ENCODE results near the gene SCTR.

SCTR gene

DNA sequence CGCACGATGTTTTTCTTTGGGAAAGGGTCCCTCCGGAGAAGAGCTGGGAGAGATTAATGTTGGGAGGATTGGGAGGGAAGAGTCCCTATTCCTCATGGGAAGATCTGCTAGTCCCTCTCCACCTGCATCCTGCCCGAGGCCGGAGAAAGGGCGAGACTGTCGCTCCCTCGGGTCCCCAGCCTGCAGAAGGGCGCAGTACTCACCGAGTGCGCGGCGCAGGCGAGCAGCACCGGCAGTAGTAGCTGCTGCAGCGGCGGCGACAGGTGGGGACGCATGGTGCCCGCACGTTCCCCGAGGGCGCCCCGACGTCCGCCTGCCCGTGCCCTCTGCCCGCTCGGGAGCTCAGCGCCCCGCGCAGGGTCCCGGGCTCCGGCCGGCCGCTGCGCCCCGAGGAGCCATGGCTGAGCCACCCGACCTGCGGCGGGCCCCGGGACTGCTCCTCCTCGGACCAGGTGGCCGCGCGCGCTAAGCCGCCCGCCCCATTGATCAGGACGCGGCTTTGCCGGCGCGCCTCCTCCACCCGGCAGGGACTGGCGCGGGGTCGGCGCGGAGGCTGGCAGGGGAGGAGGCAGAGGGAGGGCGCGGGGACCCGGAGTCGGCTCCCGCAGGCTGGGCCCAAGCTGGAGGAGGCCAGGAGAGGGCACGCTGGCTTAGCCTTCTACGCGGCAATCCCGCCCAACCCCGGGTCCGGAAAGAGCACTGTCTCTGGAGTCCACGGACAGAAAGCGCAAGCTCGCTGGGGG, at the start of gene SCTR:
SCTR (minus strand) TSS at position 532 of the 743 bp plus-strand sequence; CDS start at position 275, 257 bp downstream.
- no peak for DNase-seq

DNA sequence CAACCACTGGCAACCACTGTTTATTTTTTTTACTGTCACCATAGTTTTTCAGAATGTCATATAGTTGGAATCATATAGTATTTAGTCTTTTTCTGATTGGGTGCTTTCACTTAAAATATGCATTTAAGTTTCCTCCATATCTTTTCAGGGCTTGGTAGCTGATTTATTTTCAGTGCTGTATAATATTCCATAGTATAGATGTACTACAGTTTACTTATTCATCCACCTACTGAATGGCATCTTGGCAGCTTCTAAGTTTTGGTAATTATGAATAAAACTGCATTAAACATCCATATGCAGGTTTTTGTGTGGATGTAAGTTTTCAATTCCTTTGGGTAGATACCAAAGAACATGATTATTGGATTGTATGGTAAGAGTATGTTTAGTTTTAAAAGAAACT, 43.0 kb upstream of the SCTR start:
- DNase-seq = no peak

DNA sequence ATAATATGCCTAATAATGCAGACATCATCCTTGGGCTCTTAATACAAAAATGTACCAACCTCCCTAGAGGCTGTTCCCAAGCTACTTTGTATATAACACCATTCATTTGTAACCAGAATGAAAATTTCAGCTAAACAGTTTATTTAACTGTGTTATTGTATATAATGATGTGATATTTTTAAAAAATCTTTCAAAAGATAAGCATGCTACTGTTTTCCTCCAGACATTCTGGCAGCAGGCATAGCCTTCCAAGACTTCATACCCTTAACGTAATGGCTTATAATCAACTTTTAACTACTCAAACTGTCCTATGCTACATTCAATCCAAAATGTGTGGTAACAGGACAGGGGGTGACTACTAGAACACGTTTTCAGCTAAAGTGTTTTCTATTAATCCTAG, 41.2 kb upstream of the SCTR start:
- DNase-seq = no peak

DNA sequence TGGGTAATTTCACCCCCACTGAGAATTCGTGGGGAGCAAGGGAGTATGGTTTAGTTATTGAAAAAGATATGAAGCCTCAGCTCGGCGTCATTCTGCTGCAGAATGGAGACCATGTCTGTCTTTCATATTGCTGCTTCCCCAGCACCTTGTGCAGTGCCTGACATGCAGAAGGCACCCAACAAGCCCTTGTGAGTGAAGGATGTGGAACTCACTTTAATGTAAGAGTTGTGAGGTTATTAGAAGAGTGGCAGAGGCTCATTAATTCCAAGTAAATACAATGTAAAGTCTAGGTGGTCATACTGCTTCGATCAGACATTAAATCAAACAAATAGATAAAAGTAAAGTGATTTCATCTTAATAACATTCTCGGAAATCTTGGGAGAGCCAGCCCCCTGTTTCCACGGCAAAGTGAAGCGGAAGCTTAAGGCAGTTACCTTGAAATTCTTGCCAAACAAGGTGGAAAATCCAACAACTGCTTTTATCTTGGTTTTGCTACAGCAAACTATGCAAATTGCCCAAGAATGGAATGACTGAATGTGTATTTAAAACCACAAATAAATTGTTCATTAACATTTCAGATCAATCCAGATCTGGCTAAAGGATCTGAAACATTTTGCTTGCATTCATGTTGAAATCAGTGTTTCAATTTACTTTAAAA, 29.5 kb upstream of the SCTR start:
- no peak for DNase-seq

DNA sequence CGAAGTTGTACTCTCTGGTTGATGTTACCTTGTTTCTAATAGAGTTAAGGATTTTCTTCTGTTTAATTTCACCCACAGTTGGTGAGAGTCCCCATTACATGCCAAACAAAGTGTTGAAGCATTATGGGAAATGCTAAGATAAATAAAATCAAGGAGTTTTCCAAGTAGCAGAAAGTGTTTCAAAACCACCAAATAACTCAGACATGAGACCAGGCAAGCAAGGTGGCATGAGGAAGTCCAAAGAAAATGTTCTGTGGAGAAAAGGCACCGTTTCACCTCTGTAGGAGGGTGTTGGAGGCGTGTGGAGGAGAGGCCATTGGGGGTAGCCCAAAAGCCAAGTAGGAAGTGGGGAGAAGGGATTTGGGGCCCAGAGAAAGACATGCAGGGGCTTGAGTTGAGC, 28.6 kb upstream of the SCTR start:
- DNase-seq = no peak

DNA sequence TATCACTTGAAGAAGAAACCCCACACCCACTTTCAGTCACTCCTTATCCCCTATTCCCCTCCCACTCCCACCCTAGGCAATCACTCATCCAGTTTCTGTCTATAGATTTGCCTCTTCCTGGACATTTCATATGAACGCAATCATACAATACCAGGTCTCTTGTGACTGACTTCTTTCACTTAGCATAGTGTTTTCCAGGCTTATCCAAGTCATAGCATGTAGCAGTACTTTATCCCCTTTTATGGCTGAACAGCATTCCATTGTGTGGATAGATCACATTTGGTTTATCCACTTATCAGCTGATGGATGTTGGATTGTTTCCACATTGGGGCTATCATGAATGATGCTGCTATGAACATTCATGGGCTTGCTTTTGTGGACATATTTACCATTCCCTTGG, 26.6 kb upstream of the SCTR start:
- DNase-seq = no peak

DNA sequence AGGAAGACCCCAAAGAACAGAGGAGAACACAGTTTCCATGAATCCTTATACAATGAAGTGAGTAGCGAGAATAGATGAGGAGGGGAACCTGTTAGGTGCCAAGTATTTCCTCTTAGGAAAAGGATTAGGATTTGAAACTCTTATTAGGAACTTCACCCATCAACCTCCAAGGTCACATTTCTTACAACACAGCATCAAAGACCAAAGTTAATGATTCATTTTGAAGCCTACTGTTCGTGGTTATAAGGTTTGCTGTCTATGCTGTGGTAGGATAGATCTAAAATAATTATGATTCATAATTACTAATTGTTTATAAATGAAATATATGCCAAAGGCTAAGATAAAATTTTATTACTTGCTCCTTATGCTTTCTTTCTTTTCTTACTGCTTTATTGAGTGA, 26.1 kb upstream of the SCTR start:
- no peak for DNase-seq

DNA sequence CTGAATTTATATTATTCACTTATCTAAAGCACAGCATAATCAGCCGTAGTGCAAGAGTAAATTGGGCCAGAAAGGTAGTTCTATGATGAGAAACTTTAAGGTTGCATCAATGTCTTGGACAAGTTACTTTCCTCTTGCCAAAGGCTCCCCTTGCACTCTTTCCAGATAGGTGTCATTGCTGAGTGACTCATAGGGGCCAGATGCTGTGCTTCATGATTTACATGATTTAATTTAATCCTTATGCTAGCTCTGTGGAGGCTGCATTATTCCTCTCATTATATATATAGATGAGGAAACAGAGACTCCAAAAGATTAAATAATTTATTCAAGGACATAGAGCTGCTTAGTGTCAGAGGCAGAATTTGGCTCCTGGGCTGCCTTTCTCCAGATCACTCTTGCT, 25.0 kb upstream of the SCTR start:
- no peak for DNase-seq

DNA sequence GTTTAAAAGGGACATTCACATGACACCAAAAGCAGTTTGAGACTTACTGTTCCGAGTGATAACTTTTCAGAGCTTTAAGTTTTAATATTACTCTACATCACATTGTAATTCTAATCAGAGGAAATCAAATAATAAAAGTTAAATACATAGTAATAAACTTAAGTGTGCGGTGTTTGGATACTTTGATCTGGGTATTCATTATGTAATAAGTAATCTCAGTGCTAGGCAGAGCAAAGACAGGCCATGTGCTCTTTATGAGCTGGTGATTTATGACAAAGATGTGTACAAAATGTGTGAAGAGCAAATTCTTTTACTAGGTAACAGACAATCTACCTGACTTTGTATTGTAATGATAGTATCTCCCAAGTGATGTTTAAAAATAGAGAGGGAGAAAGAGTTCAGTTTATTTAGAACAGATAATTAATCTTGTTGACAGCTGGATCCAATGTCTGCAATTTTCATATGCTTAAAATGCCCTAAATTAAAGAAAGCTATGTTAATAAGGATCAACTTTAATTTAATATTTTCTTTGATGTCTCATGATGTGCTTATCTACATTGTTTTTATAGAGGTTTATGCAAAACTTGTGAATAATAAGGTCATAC, 24.3 kb upstream of the SCTR start:
- peak; percentile 27 for DNase-seq

DNA sequence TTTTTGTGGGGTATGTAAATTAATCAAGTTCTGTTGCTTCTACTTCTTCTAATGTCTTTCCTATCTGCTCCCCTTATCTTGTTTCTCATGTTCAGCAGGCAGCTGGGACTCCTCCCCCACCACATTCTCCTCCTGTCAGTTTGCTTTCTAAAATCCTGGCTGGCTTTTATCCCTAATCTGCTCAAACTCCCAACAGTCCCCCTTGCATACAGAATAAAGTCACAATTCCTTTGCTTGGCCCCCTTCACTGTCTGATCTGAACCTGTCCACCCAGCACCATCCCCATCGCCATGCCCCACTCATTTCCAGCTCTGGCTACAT, 22.1 kb upstream of the SCTR start:
- DNase-seq = no peak

DNA sequence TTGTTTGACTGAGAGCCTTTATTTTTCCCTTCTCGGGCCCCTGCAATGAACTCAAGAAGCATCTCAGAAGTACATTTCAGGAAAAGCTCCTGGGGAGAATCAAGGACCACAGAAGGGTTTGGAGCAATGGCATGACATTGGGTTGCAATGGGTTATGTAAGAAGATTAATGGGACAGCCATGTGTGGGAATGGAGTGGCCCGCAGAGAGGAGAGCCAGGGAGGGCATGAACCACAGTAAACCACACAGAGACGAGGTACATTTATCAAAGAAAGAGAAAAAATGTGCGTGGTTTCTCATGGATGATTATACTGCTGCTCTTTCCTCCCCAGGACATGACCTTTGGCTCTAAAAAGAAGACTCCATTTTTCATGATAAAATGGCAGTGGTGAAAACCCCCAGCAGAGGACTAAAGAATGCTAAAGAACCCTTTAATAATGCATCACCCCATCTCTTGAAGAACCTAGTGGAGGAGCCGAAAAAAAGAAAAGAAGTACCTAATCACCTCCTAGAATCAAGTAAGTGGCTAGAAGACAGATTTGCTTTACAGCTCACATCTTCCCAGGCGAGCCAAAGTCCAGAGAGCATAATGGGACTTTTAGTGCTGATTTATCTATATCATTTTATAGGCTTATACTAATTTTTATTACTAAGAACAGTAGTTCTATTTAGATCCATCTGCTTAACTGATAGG, 21.6 kb upstream of the SCTR start:
- DNase-seq = no peak

DNA sequence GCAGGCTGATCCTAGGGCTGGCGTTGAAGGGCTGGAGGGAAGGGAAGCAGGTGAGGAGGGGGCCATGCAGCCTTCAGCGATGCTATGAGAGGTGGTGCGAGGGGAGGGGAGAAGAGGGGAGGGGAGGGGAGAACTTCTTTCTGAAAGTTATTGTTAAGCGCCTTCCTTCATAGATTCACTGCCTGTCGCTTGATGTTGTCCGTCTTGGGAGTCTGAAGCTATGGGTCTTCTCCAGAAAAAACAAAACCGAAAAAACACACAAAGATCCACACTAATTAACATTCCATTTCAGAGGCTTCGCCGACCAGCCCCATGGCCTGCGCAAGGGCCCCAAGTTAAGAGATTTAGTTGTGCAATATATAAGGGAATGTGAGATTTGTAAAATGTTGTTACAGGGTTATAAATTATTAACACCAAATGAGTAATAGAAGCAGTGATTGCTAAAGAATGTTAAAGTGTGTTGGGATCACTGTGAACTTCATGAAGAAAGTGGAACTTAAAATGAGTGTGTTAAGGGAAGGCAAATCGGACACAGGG, 20.7 kb upstream of the SCTR start:
- DNase-seq = no peak

DNA sequence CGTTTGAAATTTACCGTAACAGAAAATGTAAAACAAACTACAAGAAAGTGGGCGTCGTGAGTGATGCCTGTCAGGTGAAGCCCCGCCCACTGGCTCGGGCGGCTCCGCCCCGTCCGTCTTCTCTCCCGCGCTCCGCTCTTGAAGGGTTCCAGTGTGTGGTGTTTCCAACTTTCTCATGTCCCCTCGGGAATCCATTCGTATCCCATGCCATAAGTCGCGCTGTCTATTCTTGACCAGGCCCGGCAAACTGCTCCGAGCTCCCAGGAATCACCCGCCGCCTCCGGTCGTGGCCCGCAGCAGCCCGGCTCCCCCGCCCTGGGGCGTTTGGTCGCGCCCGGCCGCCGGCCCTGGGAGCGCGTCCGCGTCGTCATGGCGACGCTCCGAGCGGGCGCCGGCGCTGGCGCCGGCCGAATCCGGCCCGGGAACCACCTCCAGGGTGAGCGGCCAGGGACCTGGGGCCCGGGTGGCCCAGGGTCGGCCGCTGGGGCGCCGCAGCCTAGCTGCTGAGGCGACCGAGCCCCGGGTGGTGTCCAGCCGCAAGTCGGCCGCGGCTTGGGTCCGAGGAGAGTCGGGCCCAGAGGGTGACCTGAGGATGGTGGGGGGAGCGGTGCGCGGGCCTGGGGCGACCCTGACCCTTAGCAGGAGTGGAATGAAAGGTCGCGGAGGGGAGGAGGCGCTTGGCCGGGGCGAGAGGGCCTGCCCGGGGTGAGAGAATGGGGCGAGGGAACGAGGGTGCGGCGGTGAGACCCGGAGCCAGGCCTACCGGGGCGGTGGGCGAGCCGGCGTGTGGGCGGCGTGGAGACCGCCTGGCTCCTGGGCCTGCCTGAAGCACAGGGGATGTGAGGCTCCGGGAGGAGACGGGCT, 20.0 kb upstream of the SCTR start, which contains the start of gene CFAP221:
CFAP221 (plus strand) TSS at position 375 of the 864 bp plus-strand sequence. CDS start 1,683 bp downstream, outside the sequence.
- peak; percentile 59 for DNase-seq

DNA sequence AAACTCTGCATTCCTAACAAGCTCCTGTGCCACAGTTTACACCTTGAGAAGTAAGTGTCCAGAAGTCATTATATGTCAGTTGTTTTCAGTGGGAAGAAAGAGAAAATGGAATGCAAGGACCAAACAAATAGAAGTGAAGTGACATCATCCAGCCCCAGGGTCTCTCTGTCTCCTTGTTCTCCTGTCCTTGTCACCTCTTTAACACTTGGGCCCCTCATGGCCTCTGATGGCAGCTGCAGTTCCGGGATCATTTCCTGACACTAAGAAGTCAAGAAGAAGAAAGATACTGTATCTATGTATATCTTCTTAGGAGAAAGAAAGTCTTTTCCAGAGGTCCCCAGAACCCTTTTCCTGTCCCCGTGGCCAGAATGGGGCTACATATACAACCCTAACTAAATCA, 17.2 kb upstream of the SCTR start:
- no peak for DNase-seq

DNA sequence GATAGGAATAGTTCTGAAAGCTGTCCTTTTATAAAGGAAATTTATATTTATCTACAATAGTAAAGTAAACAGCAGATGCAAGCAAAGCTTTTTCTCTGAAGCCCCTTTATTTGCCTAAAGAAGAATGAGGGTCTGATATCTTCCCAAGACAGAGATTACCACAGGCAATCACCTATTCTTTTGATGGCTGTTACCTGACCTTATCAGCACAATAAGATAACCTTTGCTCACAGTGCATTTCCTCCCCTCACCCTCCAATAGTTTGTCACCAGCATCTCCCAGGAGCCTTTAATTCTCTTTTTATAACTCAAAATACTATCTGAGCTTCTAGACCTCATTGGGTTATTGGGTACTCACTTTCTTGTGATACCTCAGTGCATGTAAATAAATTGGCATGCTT, 13.5 kb upstream of the SCTR start:
- DNase-seq = no peak

DNA sequence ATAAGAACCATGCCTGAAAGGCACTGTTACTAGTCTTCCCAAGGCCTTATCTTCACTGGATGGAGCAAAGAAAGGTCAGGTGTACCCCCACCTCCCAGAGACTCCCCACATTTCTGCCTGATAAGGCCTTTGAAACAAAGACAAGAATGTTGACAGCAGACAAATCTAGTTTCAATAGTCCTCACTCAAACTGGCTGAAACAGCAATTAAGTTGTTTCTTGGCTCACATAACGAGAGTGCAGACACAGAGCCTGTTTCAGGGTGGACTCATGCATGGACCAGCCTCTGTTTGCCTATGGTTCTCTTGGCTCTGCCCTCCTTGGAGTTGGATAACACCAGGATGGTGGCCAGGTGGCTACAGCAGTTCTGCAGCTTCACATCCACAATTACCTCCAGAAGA, 12.4 kb upstream of the SCTR start:
- no peak for DNase-seq

DNA sequence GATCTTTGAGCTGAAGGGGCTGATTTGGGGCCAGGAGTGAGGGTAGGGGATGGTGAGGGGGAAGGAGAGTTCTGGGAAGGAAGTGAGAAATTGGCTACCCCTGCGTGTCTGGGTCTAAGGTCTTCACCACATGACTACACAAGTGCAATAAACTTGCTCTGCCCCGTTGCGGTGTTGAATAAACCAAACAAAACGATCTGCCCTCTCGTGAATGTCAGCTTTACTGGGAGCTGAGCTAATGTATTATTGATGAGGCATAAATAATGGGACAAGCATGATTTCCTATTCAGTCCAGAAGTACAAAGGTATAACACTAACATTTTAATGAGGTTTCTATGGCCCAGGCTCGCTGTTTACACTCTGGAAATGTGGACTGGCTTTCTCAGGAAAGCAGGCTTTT, 11.9 kb upstream of the SCTR start:
- DNase-seq = no peak

DNA sequence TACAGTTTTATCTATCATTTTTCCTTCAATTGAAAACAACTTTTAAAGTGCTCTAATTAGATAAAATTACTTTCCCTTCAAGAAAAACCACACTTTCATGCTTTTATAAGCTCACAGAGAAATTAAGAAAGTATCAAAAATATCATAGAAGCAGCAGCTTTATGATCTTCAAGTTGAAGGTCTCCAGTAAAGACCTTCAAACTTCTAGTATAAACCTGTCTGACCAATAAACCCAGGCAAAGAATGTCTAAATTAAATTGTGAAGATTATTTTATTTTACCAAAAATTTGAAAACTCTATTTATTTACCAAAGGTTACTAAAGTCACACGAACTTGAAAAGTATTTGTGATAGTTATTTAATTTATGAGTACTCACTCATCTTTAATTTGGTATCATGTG, 9.3 kb upstream of the SCTR start:
- DNase-seq = no peak

DNA sequence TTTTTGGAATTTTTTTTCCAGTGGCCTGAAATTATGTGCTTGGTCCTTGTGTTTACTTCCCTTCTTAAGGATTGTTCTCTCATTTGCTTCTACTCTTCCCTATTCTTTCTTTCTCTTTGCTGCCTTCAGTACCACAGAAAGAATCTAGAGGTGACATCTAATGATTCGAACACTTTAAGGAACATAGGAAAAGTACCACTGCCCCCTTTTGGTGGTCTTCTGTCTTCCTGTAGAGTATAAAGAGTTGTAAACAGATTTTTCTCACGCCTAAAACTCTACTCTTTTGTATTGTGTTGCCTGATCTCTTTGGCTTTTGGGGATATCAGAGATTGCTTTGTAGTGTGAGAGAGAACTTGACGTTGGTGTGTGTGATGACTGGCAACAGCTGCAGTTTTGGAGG, 7.0 kb upstream of the SCTR start:
- no peak for DNase-seq

DNA sequence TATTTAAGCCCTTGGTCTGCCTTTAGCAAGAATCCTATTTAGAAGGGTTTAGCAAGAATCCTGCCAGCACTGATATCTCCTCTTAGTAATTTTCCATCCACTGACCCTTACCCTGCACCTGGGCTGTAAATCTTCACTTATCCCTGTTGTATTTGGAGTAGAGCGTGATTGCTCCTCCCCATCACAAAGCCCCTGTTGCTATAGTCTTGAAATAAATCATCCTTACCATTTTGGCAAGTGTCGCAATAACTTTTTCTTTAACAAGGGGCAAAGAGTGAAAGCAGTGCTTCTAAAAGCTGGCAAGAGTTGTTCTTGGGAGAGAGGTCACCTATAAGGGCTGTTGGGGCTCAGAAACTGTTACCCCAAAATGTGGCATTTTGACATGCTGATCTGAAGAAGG, 3.7 kb upstream of the SCTR start:
- no peak for DNase-seq

DNA sequence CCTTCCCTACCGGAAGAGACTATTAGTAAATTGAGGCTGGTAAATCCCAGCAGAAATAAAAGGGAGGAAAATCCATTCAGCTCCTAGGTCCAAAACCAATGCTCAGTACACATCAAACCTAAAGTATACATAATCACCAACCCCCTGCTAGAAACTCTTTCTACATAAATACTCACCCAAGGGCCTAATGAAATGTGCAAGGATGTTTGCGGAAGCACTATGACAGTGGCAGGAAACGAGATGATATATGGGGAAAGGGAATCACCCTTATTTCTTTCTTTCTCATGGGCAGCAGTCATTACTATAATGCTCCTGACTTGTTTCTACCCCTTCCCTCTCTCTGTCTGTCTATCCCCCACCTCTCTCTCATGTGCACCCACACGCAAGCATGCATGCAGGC, 1.3 kb upstream of the SCTR start:
- no peak for DNase-seq

DNA sequence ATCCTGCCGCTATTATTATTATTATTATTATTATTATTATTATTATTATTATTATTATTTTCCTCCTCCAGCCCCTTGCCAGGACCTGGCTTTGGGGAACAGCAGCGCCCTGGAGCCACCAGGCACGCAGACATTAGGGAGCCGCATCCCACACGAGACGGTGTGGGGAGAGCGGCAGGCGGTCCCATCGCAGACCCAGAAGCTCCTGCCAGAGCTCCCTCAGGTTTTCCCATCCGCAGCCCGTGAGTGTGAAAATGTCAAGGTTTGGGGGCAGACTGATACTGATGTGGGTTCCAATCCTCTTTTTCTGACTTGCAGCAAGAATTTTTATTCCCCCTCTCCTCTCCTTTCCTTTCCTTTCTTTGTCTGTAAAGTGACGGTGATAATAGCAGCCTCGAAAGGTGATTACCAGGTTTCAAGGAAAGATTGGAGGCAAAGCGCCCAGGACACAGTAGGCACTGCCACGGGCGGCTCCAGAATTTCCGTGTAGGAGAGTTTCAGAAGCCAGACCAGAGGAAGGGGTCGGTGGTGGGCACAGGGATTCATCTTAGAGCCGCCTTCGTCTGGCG, 816 bp downstream of the SCTR start:
- no peak for DNase-seq

Data from NCI-H510A treated with DMSO at 0.1 percent for 48 hours (cell line).